Ectodermal cell (in vitro differentiated cells): ENCODE data around the gene IARS2. TPM values are rescaled to one million over a fixed set of nuclear protein-coding genes. Genes with fewer than 3 reads are reported as not detected.
A peak's percentile ranks its signal among the peaks of the same experiment; 100 is the strongest.

ENCODE experiments used
- H3K27ac ChIP-seq: 2 replicates; pipeline ENCODE4 v1.7.0; 2013; ENCODE audit warnings: mild to moderate bottlenecking, low read depth, low read length; ENCODE audit not compliant: insufficient read depth, poor library complexity, severe bottlenecking
- H3K27me3 ChIP-seq: 2 replicates; pipeline ENCODE4 v1.7.0; 2013; ENCODE audit warnings: mild to moderate bottlenecking, low read length; ENCODE audit not compliant: insufficient read depth, control insufficient read depth, poor library complexity, severe bottlenecking
- H3K36me3 ChIP-seq: one replicate; pipeline ENCODE4 v1.7.0; 2013; ENCODE audit warnings: low read length; ENCODE audit not compliant: control insufficient read depth, insufficient read depth
- H3K4me1 ChIP-seq: one replicate; pipeline ENCODE4 v1.7.0; 2013; ENCODE audit warnings: low read length; ENCODE audit not compliant: control insufficient read depth, insufficient read depth
- H3K4me3 ChIP-seq: 2 replicates; pipeline ENCODE4 v1.7.0; 2013; ENCODE audit warnings: low read depth, low read length, control low read depth; ENCODE audit not compliant: insufficient read depth
- H3K9me3 ChIP-seq: 2 replicates; pipeline ENCODE4 v1.7.0; 2013; ENCODE audit warnings: mild to moderate bottlenecking, low read length, moderate library complexity; ENCODE audit not compliant: control insufficient read depth
- WGBS, 2 experiments: methylation state at CpG; one replicate each; pipeline ENCODE4 v1.1.7; 2013; ENCODE audit warnings: missing lambda C conversion rate in 2 of 2; 5-methylcytosine and 5-hydroxymethylcytosine counted together
- polyA plus RNA-seq, 4 experiments: library from polyadenylated mRNA; stranded (reverse); fragments of 50-300 nt; gene quantifications; one replicate each; pipeline ENCODE4 v1.2.3, GENCODE V29; 2013

Gene IARS2
- 76.0 TPM for polyA plus RNA-seq (2013, experiment 1 of 4)
- 75.0 TPM for polyA plus RNA-seq (2013, experiment 2 of 4)
- 59.4 TPM for polyA plus RNA-seq (2013, experiment 3 of 4)
- 63.4 TPM for polyA plus RNA-seq (2013, experiment 4 of 4)

DNA sequence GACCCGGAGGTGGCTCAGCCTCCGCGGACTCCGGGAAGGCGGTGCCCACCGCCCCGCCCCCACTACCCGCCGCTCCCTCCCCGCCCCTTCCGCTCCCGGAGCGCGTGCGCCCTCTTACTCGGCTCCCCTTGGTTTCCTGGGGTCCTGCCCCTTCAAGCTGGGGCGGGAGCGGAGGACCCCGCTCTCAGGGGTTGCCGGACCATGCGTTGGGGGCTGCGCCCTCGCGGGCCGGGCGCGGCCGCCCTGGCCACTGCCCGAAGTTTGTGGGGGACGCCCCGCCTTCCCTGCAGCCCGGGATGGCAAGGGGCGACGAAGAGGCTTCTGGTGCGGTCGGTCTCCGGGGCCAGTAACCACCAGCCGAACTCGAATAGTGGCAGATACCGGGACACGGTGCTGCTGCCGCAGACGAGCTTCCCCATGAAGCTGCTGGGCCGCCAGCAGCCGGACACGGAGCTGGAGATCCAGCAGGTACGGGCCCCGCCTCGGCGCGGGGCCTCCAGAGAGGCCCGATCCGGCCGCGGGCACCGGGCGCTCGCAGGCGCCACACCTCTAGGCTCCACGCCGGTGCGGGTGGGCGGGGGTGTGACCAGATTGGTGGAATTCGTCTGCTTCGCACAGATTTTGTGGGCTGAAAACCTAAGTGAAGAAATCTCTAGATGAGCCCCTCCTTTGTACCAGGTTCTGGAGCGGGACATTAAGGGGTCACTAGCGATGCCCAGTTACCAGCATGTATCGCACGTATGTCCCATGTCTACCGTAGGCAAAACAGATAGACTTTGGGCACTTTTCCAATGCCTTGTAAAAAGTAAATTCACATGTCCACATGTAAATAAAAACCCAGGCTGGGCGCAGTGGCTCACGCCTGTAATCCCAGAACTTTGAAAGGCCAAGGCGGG is at the start of gene IARS2:
Gene IARS2, plus strand, starts transcription at position 117 of the 896 bp plus-strand sequence. Its CDS starts 85 bp downstream, at position 202.
- no peaks in the 10 kb centered on the region for H3K4me1 ChIP-seq
- no peaks in the 10 kb centered on the region for H3K27me3 ChIP-seq
- H3K36me3 ChIP-seq = peaks cover 9% of the 10 kb centered on the region
- H3K4me3 ChIP-seq = peak within 1 kb of the TSS; percentile 97
- peak within 1 kb of the TSS; percentile 58 for H3K27ac ChIP-seq
- no peaks in the 10 kb centered on the region for H3K9me3 ChIP-seq
- 3% methylated on average over 69 to 73 of the region's 73 CpGs for WGBS, 2 experiments

DNA sequence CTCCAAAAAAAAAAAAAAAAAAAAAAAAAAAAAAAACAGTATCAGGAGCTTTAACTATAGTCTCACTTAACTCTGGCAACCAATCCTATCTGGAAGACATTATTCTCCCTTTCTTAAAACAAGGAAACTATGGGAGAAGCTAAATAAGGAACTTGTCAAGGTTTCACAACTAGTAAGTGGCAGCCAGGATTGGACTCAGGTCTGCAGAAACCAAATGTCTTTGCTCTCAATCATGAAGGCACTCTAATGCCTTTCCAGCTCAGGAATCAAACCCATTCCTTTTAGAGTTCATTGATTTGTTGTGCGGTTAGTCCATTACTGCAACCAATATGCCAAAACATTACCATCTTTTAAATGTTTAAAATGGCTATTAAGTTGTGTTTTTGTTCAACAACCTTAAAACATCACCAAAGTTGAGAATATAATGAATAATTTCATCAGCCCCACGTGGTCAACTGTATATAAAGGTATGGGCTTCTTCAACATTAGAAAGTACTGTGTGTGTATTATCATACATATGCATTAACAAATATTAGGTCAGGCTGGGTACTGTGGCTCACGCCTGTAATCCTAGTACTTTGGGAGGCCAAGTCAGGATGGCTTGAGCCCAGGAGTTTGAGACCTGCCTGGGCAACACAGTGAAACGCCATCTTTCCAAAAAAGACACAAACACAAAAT is 49.1 kb upstream of the IARS2 start:
- Histone ChIP-seq H3K27ac (no peak overlapping the region), H3K9me3 (no peaks in the 10 kb centered on the region), H3K4me1 (no peaks in the 10 kb centered on the region), H3K4me3 (peak overlapping the region; percentile 96), H3K27me3 (no peaks in the 10 kb centered on the region), H3K36me3 (peaks cover 5% of the 10 kb centered on the region)
- WGBS, 2 experiments = 84 to 94% methylated on average over 2 to 4 of the region's 4 CpGs

DNA sequence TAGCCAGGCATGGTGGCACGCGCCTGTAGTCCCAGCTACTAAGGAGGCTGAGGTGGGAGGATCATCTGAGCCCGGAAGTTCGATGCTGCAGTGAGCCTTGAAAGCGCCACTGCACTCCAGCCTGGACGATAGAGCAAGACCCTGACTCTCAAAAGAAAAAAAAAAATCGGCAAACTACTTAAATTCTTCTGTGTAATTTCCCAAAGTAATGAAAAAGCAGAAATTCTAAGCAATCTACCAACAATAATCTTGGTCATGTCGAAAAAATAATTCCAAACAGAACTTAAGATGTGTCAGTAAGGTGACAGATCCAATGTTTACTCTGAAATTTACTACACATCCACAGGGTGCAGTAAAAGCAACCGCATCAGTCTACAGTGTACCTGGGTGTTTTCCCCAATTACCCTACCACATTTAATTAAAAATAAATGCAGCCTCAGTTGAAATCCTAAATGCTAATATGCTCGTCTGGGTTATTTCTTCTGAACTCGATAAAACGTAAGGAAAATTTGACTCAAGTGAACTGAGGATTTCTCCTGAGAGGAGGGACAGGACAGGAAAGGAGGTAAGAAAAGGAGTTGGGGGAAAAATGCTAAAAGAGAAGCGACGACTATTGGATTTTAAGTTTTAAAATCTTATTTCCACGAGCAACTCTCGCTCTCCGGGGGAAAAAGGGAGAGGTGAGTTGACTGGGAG is 48.4 kb upstream of the IARS2 start:
- WGBS, 2 experiments = 37 to 38% methylated on average over 17 of the region's 17 CpGs
- H3K9me3 ChIP-seq = no peaks in the 10 kb centered on the region
- H3K27ac ChIP-seq = no peak overlapping the region
- H3K36me3 ChIP-seq = no peaks in the 10 kb centered on the region
- H3K4me3 ChIP-seq = peak overlapping the region; percentile 96
- H3K27me3 ChIP-seq = no peaks in the 10 kb centered on the region
- H3K4me1 ChIP-seq = no peaks in the 10 kb centered on the region

DNA sequence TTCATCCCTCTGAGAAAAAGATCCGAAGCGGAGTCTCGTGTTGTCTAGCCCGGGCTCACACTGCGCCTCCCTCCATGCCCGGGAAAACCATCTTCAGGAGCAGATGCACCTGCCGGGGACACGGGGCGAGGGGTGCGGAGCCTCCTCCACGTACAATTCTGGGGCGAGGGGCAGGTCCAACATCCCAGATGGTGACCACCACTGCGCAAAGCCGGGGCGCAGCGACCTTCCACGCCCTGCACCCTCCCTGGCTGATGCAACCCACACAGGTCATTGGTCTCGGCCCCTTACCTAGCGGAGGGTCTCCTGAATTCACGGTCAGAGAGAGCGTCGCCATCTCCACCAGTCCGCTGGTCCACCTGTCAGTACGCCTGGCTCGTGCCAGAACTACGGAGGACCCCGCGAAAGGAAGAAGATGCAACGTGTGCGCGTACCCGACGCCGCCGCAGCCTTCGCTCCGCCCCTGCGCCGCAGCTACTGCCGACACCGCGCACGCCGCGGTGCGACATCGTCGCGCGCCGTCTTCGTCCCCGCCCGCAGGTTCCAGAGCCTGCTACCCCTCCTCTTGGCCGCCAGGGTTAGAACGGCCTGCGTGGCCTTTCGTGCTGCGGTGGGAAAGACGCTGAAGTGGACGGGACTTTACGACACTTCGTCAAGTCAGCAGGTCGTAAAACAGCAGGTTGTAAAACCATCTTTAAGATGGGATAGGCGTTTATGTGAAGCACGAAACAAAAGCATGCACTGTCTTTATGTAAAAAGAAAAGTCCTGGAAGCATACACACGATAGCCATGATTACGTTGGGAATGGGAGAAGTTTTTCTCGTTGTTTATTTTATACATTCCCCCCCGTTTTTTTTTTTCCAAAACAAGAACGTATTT is 47.6 kb upstream of the IARS2 start, which contains the start of gene EPRS1:
Gene EPRS1, minus strand, starts transcription at position 454 of the 879 bp plus-strand sequence. Its CDS starts 117 bp downstream, at position 337.
- Histone ChIP-seq H3K4me3 (peak within 1 kb of the TSS; percentile 96), H3K4me1 (no peaks in the 10 kb centered on the region), H3K36me3 (no peaks in the 10 kb centered on the region), H3K9me3 (no peaks in the 10 kb centered on the region), H3K27me3 (no peaks in the 10 kb centered on the region), H3K27ac (peak within 1 kb of the TSS; percentile 62)
- WGBS, 2 experiments = 1 to 2% methylated on average over 71 of the region's 71 CpGs

DNA sequence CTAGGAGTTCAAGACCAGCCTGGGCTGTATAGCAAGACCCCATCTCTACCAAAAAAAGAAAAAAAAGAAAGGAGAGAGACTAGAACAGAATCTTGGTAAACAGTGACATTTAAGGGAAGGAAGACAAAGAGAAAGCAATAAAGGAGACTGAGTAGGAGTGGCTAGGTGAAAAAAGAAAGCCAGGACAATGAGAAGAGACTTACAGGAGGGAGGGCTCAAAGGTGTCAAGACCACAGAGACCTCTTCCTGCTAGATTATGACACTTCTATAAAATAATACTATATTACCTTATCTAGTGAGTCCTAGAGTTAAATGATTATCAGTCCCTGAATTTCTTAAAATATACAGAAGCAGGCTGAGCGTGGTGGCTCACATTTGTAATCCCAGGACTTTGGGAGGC is 37.6 kb upstream of the IARS2 start:
- Histone ChIP-seq H3K9me3 (no peaks in the 10 kb centered on the region), H3K27ac (no peak overlapping the region), H3K36me3 (no peaks in the 10 kb centered on the region), H3K4me1 (no peaks in the 10 kb centered on the region), H3K4me3 (no peak overlapping the region), H3K27me3 (no peaks in the 10 kb centered on the region)
- WGBS, 2 experiments = 85 to 100% methylated on average over 1 of the region's 1 CpG

DNA sequence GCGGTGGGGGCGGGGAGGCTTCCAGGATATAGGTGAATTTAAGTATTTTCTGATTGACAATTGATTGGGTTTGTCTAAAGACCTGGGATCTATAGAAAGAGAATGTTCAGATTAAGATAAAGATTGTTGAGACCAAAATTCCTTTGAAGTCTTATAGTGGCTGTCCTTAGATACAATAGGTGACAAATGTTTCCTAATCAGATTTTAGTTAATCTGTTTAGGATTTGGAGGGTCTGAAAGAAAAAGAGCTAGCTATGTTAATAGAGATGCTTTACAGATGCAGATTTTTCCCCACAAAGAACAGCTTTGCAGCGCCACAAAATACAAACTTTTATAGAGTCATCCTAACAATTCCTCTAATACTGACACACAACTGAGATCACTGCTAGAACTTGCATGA is 33.1 kb upstream of the IARS2 start:
- Histone ChIP-seq H3K4me3 (no peak overlapping the region), H3K27ac (no peak overlapping the region), H3K4me1 (no peaks in the 10 kb centered on the region), H3K27me3 (no peaks in the 10 kb centered on the region), H3K36me3 (no peaks in the 10 kb centered on the region), H3K9me3 (no peaks in the 10 kb centered on the region)
- WGBS, 2 experiments = 69 to 77% methylated on average over 3 of the region's 3 CpGs

DNA sequence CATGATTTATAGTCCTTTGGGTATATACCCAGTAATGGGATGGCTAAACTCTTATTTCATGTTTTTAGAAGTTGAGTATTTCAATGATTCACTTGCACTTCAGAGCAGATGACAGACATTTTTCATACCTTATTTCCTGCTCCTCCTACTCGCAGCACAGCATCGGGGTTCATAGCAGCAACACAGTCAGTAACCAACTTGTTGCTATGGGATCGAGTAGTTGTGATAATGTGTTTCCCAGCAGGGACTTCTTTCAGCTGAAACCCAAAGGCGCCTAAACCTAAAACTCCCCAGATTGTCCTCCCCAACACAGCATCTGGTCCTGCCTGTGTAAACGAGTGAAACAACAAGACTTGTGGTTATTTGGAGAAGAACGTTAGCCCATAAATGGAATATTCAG is 31.3 kb upstream of the IARS2 start:
- H3K36me3 ChIP-seq = no peaks in the 10 kb centered on the region

DNA sequence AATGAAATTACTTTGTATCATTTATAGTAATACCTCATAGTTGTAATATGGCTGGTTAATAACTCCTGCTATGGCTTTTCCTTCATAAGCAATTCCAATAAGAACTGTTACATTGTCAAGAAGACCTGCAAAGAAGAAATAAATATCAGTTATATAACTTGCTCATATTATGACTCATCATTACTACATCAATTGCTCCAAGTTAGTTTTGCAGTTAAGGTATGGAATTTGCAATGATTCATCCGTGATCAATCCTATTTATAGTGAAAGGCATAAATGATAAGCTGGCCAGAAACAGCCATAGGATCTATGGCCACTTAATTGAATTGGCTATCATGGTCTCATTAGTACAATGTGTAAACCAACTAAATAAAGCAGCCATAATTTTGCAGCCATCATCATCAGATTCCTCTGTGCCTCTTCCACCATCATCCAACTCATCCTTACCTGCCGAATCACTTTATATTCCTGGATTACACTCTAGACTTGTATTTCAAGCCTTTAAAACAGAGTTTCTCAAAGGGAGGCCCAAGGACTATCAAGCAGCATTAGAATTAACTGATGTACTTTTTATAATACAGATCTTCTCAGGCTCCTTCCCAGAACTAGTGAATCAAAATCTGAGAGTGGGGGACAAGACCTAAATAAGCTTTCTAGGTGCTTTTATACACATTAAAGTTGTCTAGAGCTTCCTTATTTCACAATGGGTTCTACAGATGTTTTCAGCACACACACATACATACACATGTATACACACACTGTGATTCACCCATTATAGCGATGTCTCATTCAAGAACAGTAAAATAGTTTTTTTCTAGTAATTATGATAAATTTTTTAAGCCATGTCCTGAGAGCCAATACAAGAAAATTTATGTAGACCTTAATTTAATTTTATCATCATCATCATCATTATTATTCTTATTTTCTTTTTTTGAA is 26.4 kb upstream of the IARS2 start:
- Histone ChIP-seq H3K4me3 (no peak overlapping the region), H3K36me3 (no peaks in the 10 kb centered on the region), H3K27ac (no peak overlapping the region)

More for the DNA sequence above, 31.3 kb upstream of the IARS2 start:
- Histone ChIP-seq H3K9me3 (no peaks in the 10 kb centered on the region), H3K27me3 (no peaks in the 10 kb centered on the region), H3K27ac (no peak overlapping the region), H3K4me3 (no peak overlapping the region), H3K4me1 (no peaks in the 10 kb centered on the region)
- WGBS, 2 experiments = 94 to 96% methylated on average over 3 to 5 of the region's 6 CpGs

More for the DNA sequence above, 26.4 kb upstream of the IARS2 start:
- no peaks in the 10 kb centered on the region for H3K27me3 ChIP-seq
- WGBS, 2 experiments = 94 to 98% methylated on average over 2 to 3 of the region's 3 CpGs
- no peaks in the 10 kb centered on the region for H3K9me3 ChIP-seq
- no peaks in the 10 kb centered on the region for H3K4me1 ChIP-seq
